GM21825 (cell line): ENCODE data around the gene ATF1.
"Not testable (repeated sequence)": the region's sequence is repeated elsewhere in the genome, so short reads cannot be mapped to it uniquely, and the experiment has no call there.

Source experiments
- ATAC-seq: cut with Tn5 transposase; IDR thresholded peaks from one replicate; pipeline ENCODE4 v1.9.1; 2021; ENCODE audit warnings: mild to moderate bottlenecking, moderate library complexity; ENCODE audit not compliant: unreplicated experiment

ATF1 gene

DNA sequence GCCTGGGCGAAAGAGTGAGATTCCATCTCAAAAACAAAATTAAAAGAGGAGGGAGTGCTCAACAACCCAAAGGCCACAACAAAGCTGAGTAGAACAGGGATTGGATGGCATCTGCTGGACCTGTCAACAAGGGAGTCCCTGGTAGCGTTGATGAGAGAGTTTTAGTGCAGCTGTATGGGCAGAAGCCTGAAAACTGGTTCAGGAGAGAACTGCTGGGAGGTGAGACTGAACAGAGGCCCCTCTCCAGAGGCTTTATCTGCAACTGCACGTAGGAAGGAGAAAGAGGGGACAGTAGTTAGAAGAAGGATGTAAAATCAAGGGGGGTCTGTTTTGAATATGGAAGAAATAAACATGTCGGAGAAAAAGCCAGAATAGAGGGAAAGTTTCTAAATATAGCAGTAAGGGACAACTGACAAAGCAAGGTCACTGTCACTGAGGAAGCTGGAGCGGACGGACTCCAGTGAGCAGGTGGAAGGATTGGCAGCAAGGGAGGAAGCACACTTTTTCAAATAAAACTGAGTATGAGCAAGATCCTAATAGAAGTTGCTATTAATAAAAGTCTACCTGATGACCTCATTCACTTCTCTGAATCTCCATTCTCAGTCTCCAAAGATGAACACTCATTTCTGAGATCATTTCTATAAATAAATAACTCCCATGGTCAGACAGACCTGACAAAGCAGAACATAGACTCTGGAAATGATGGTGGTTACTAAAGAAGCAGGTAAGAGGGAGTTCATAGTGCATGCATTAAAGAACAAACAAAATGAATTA is 11.8 kb upstream of the ATF1 start:
- no peak for ATAC-seq

DNA sequence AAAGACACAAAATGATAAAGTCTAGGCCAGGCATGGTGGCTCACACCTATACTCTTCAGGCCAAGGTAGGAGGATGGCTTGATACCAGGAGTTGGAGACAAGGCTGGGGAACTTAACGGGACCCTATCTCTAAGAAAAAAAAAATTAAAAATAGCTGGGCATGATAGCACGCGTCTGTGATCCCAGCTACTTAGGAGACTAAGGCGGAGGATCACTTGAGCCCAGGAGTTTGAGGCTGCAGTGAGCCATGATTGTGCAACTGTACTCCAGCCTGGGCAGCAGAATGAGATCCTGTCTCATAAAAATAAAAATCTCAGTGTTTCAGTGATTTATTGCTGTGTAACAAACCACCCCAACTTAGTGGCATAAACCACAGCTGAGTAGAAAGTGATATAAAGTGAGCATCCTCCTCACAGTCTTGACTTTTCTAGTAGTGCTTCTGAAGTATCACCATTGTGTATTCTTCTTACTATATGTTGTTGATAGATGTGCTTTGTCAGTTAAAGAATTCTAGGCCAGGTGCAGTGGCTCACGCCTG is 10.6 kb upstream of the ATF1 start:
- ATAC-seq: no peak

DNA sequence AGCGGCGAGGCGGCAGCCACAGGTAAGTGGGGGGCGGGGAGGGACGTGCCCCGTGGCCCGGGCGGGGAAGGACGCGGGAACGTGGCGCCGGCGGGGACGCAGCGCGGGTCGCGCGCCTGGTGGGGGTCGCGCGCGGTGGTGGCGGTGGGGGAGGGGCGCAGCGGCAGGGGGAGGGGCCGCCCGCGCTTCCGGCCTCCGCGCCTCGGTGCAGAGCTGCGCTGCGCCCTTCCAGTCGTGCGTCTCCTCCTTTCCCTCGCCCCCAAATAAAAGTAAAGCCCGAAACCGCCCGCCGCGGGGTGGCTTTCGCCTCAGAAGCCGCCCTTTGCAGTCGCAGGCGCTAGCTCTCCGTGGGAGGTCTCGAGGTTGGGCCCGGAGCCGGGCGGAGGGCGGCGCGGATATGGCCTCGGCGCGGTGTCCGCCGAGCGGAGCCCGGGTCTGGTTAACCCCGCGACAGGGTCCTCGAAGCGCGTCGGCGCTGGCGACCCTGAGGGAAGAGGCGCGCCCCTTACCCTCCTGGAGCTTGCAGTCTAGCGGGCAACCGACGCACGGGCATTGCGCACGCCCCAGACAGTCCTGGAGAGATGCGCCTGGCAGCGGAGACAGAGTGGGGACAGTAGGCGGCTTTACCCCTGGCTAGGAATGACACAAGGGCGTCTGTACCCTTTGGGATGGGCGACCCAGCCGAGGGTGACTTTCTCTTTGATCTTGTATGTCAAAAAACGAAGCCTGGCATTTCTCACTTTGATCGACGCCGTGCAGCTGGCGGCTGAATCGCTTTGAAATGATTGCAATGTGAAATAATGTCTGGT is 589 bp downstream of the ATF1 start:
- peak; percentile 40 for ATAC-seq

DNA sequence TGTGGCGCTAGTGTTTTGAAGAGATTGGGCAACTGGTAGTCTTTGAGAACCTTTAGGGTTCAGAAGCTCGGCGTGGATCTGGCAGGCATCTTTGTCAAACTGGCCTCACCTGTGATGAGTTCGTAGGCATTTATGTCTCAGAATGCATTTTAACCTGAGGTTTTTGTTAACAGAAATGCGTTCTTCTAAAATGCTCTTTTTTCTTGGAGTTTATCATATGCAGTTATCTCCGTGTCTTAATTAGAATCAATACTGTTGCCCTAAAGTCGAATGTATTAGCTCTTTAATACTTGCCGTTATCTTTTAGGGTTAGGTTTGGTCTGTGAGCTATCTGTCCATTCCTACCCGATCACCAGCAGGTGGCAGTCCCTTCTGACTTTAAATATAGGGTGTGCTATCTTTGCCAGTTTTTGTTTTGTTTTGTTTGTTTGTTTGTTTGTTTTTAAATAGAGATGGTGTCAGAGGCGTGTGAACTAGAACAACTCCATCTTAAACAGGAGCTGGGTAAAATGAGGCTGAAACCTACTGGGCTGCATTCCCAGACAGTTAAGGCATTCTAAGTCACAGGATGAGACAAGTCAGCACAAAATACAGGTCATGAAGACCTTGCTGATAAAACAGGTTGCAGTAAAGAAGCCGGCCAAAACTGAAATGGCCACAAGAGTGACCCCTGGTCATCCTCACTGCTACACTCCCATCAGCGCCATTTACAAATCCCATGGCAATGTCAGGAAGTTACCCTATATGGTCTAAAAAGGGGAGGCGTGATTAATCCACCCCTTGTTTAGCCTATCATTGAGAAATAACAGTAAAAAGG is 1.4 kb downstream of the ATF1 start:
- ATAC-seq: peak; percentile 32

DNA sequence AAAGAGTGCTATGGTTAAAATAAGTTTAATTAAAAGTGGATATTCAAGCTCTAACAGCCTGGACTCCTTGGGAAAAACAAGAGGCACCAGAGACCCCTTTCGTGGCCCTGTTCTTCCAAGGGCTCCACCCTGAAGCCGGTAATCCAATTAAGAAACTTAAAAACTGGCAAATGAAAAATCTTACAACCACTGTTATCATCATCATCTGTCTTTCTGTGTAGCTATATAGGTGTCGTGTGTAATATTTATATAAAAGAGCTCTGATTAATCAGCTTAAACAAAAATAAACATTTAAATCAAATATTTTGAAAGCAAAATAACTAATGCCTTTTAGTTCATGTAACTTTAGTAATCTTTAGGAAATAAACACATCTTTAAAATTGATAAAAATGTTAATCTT is 4.5 kb downstream of the ATF1 start:
- no peak for ATAC-seq

DNA sequence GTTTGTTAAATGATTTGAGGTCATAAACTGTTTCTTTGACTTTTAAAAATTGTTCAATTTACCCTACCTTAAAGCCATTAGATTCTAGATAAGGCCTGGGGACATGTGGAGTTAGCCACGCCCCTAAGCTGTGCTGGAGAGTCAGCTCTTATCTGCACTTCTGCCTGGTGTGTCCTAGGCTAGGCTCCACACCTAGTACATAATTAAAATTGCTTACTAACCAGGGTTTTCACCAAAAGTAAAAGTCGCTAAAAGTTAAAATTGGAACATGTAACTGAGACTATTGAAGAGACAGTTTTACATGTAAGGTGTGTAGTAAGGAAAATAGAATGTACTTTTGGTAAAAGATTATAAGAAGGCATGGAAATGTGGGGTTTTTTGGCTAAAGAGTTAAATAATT is 4.9 kb downstream of the ATF1 start:
- not testable (repeated sequence) for ATAC-seq

DNA sequence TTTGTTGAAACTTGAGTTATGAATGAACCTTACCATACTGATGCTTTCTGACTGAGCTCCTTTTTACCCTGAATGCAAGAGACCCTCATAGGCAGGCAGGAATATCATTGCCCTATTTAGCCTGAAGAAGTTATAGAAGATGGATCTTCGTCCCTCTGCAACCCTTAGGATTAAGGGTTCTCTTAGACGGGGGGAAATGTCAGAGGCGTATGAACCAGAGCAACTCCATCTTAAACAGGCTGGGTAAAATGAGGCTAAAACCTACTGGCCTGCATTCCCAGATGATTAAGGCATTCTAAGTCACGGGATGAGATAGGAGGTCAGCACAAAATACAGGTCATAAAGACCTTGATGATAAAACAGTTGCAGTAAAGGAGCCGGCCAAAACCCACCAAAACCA is 7.5 kb downstream of the ATF1 start:
- no peak for ATAC-seq

DNA sequence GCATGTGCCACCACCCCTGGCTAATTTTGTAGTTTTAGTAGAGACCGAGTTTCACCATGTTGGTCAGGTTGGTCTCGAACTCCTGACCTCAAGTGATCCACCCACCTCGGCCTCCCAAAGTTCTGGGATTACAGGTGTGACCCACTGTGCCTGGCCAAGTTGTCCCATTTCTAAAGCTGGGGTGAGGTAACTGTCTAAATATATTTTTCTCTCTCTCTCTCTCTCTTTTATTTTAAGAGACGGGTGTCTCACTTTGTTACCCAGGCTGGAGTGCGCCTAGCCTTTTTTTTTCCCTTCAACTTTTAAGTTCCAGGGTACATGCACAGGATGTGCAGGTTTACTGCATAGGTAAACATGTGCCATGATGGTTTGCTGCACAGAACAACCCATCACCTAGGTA is 8.6 kb downstream of the ATF1 start:
- no peak for ATAC-seq

DNA sequence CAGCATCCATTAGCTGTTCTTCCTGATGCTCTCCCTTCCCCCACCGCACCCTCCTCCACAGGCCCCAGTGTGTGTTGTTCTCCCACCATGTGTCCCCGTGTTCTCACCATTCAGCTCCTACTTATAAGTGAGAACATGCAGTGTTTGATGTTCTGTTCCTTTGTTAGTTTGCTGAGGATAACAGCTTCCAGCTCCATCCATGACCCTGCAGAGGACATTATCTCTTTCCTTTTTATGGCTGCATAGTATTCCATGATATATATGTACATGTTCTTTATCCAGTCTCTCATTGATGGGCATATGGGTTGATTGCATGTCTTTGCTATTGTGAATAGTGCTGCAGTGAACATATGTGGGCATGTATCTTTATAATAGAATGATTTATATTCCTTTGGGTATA is 9.0 kb downstream of the ATF1 start:
- no peak for ATAC-seq

DNA sequence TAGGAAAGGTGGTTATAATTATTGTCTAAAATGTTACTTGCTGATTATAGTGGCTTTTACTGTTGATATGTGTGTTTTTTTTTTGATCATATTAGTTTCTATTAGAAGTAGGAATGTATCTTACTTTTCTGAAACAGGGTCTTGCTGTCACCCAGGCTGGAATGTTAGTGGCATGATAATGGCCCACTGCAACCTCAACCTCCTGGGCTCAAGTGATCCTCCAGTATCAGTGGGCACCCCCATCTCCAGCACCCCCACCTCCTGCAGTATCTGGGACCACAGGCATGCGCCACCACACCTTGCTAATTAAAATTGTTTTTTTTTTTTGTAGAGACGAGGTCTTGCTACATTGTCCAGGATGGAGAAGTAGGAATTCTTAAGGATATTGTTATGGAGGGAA is 11.3 kb downstream of the ATF1 start:
- ATAC-seq: no peak

DNA sequence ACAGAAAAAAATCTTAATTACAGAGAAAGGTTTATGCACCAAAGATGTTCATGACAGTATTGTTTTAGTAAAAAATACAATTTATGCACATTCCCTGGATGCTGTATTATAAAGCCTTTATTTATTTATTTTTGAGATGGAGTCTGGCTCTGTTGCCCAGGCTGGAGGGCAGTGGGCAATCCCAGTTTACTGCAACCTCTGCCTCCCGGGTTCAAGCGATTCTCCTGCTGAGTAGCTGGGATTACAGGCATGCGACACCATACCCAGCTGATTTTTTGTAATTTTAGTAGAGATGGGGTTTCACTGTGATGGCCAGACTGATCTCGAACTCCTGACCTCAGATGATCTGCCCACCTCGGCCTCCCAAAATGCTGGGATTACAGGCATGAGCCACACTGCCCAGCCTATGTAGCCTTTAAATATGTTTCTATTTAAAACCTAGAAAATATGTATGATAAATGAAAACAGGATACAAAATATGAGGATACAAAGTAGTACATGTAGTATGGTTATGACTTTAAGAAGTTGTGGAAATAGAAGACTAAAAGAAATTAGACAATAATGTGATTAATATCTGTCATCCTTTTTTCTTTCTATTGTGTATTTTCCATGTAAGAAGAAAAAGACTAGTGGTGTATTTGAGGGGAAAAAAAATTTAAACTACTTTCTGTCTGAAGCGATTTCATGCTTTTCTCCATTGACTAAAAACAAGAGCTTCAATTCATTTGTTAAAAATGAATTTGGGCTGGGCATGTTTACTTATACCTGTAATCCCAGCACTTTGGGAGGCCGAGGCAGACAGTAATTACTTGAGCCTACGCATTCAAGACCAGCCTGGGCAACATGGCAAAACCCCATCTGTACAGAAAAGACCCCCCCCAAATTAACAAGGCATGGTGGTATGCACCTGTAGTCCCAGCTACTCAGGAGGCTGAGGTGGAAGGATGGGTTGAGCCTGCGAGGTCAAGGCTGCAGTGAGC is 13.1 kb downstream of the ATF1 start:
- no peak for ATAC-seq

DNA sequence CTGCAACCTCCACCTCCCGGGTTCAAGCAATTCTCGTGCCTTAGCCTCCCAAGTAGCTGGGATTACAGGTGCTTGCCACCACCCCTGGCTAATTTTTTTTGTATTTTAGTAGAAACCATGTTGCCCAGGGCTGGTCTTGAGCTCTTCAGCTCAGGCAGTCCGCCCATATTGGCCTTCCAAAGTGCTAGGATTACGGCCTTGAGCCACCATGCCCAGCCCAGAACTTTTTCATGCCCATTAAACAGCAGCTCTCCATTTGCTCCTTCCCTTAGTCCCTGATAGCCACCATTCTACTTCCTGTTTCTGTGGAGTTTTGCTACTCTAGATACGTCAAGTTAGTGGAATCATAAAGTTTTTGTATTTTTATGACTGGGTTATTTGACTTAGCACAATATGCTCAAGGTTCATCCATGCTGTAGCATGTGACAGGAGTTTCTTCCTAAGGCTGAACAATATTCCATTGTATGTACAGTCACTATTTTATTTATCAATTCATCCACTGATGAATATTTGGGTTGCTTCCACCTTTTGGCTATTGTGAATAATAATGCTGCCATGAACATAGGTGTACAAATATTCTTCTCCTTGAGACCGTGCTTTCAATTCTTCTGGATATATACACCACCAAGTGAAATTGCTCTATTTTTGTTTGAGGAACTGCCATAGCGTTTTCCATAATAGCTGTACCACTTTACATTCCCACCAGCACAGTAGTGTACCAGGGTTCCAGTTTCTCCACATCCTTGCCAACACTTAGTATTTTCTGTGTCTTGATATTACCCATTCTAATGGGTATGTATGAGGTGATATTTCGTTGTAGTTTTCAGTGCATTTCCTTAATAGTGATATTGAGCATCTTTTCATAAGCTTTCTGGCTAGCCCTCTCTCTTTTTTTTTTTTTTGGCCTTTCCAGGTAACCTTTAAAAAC is 15.0 kb downstream of the ATF1 start:
- ATAC-seq: no peak

DNA sequence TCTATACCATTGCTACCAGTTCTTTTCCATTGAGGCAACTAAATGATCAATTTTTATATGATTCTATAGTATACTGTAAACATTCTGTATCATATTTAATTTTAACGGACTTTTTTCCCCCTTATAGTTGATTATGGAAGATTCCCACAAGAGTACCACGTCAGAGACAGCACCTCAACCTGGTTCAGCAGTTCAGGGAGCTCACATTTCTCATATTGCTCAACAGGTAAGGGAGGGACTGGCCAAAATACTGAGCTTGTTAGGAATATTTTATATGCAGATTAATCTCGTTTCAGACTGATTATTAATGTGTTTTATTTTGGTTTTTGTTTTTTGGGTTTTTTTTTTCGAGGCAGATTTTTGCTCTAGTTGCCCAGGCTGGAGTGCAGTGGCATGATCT is 16.1 kb downstream of the ATF1 start:
- ATAC-seq: no peak

DNA sequence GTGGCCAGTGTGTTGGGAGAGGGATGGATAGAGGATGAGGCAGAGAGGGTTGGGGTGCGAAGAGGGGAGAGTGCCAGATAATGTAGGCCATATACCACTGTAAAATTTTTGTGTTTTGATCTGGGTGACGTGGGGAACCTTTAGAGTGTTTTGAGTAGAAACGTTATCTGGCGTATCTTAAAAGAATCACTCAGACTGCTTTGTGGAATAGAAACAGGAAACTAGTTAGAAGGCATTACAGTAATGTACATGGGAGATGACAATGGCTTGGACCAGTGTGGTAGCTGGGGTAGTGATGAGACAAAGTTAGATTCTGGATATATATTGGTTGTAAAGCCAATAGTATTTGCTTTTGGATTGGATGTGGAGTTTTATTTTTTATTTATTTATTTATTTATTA is 20.6 kb downstream of the ATF1 start:
- ATAC-seq: no peak

DNA sequence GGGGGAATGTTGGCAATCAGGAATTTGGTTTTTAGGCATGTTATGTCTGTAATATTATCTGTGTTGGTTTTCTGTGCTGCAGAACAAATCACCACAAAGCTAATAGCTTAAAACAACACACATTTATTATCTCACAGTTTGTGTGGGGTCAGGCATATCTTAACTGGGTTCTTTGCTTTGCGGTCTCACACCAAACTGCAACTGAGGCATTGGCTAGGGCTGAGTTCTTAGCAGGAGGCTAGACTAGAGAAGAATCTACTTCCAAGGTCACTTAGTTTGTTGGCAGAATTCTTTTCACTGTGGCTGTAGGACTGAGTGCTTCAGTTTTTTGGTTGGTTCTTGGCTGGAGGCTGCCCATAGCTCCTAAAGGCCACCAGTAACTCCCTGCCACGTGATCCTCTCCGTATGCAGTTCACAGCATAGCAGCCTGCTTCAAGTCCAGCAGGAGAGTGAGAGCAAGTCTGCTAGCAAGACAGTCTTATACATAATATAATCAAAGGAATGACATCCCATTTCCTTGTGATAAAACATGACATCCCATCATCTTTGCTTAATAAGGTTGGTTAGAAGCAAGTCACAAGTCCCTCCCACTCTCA is 21.6 kb downstream of the ATF1 start:
- no peak for ATAC-seq

DNA sequence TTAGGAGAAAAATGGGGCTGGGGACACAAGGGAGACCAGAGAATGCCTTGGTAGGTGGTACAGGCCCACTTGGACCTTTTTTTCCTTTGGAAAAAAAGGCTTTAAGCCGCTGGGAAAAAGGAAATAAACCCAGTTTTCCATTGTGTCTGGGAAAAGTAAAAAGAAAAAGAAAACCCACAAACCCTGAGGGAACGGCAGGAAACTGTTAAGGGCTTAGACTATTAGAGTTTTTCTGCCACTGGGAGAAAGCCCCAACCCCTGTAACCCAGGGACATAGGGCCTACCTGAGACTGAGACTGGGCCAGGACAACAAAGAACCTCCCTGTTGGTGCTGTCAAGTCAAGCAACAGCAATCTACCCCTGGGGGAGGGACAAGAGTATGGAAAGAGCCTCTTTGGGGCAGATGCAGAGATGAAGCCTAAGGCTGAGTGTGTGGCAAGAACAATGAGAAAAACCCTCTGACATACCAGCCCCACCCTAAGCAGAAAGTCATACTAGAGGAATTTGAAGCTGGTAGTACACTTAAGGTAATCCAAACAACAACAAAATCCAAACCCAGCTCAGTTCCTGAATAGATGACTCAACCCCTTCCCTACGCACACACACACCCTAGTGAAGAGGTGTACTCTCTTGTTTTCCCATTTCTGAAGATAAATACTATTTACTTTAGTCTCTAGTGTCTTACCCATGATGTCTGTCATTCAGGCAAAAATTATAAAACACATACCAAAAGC is 22.8 kb downstream of the ATF1 start:
- ATAC-seq: no peak

DNA sequence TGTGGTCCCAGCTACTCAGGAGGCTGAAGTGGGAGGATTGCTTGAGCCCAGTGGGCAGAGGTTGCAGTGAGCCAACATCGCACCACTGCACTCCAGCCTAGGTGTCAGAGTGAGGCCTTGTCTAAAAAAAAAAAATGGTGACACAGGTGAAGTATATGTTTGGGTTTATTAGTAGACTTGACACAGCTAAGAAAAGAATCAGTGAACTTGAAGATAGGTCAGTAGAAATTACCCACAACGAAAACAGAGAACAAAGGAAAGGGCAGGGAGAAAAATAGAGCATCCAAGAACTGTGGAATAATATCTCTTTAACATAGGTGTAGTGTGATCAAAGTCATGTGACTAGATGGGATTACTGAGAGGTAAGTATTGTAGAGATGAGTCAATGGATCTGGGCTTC is 23.7 kb downstream of the ATF1 start:
- no peak for ATAC-seq

DNA sequence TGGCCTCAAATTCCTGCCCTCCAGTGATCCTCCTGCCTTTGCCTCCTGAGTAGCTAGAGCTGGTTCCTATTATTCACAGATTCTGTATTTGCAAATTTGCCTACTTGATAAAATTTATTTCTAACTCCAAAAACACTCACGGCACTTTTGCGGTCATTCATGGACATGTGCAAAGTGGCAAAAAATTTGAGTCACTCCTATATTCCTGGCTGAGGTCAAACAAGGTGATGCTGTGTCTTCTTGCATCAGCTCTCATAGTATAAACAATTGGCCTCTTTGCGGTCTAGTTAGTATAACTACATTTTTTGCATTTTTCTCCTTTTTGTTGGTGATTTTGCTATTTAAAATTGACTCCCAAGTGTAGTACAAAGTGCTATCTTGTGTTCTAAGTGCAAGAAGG is 24.7 kb downstream of the ATF1 start:
- ATAC-seq: no peak
